Suppressor macrophage treated with lipopolysaccharide for 1 hour (primary cell): ENCODE data around the gene TUBA4A.
A peak's percentile ranks its signal among the peaks of the same experiment; 100 is the strongest.

Experiments used
- DNase-seq, 3 donors: peaks; one replicate each; pipeline ENCODE4 v3.0.0-alpha.2; 2020 to 2022

The TUBA4A gene

DNA sequence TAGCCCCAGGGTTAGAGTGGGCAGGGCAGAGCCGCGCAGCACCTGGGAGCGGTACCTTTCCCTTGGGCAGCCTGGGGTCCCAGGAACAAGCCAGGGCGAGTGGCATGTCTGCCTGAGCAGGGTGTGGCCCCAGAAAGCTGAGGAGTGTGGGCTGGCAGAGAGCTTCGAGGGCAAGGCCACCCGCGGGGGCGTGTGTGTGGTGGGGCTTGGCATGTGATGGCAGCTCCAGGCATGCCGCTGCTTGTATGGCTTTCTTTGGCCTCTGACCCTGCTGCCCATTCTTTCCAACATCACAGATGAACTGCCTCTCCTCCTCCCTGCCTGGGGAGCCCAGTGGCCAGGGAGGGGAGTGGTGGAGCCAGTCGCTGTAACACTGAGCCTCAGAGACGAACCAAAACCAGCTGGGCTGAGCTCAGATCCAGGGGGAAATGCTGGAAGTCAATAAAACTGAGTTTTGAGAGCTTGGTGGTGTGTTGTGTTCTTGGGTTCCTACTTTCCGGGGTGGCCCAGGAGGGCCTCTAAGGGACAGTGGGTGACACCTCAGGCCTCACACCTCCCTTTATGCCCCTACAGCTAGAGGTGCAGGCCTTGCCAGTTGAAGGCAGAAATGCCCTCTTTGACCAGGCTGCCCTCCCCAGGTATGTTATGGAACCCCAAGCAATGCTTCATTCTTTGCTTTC lies 32.9 kb upstream of the TUBA4A start:
- no peak for DNase-seq

GRCh38 chr2:219285894-219286425 lies 32.2 kb upstream of the TUBA4A start:
- DNase-seq, result no peak

GRCh38 chr2:219285373-219285735 lies 31.6 kb upstream of the TUBA4A start:
- no peak for DNase-seq

DNA sequence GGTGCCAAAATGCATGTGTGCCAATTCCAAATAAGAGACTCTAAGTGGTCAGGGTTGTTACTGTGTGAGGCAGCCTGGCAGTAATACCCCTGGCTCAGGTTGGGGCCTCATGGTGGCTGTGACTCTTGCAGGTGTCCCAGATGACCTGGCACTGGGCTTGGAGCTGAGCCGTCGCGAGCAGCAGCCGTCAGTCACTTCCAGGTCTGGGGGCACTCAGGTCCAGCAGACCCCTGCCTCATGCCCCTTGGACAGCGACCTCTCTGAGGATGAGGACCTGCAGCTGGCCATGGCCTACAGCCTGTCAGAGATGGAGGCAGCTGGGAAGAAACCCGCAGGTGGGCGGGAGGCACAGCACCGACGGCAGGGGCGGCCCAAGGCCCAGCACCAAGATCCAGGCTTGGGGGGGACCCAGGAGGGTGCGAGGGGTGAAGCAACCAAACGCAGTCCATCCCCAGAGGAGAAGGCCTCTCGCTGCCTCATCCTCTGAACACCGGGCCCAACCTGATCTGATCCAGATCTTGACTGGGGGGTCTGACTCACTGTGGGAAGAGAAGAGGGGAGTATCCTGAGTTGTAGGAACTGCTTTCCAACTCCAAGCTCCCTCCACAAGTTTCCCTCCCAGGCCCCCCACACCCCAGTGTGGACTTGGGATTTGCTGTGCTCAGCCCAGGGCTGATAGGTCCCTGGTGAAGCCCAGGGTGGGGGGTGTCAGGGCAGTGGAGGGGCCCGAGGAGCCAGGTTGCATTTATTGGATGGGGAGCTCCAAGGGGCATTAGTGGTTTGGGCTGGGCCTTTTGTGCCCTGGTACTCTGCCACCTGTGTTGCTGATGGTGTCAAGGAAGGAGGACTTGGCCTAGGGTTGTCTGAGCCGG lies 31.0 kb upstream of the TUBA4A start:
- DNase-seq, result no peak

GRCh38 chr2:219282943-219283581 lies 29.3 kb upstream of the TUBA4A start:
- no peak for DNase-seq

DNA sequence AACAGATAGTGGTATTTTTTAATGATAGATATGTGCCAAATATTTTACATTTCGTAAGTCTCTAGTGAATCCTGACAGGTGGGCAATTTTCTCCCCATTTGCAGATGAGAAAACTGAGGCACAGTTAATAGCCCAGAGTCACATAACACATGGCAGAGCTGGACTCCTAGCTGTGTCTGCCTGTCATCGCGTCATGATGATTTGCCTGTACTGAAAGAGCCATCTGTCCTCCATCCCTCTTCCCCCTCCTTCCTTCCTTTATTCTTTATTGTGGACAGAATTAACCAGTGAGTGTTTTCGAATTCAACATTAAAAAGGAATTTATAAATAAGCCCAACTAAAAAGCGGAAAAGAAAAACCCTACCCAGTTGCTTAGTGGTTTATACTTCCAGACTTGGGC lies 28.7 kb upstream of the TUBA4A start:
- DNase-seq, result no peak

- no peak for DNase-seq
Observed at GRCh38 chr2:219281588-219281987, 27.9 kb upstream of the TUBA4A start.

- no peak for DNase-seq
Observed at GRCh38 chr2:219280651-219281050, 26.9 kb upstream of the TUBA4A start.

GRCh38 chr2:219279916-219280516 lies 26.3 kb upstream of the TUBA4A start:
- no peak for DNase-seq

GRCh38 chr2:219279151-219279915 lies 25.6 kb upstream of the TUBA4A start, which contains the start of gene DNAJB2:
Gene DNAJB2 (plus strand): TSS chr2:219279366. CDS start chr2:219279834, 468 bp downstream.
- DNase-seq, result peak; percentile 100

GRCh38 chr2:219278655-219279150 lies 25.0 kb upstream of the TUBA4A start:
- DNase-seq, result no peak

- peak; percentile 71 to 77 (median 76) for DNase-seq
Observed at GRCh38 chr2:219277703-219278654, 24.3 kb upstream of the TUBA4A start.

- no peak for DNase-seq
Observed at GRCh38 chr2:219274361-219274921, 20.7 kb upstream of the TUBA4A start.

DNA sequence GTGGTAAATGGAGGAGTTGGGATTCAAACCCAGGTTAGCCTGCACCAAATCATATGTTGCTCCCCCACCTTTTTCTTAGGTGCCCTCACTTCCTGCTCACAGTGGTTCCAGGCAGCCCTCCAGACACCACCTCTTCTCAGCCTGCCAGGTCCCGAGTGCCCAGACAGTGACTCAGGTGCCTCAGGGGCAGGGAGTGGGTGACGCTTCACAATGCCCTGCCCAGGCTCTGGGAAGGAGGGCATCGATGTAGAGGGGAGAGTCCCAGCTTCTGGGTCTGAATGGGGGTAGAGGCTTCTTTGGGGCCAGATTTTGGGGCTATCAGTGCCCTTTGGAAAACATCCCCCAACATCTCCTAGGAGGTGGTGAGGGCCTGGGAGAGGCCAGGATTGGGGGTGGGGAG lies 20.2 kb upstream of the TUBA4A start:
- no peak for DNase-seq

GRCh38 chr2:219272995-219273394 lies 19.3 kb upstream of the TUBA4A start:
- DNase-seq, result peak; percentile 28 to 46 (median 46)

GRCh38 chr2:219272356-219272755 lies 18.6 kb upstream of the TUBA4A start:
- DNase-seq, result peak in 2 of 3 donors; percentile 32 to 44

DNA sequence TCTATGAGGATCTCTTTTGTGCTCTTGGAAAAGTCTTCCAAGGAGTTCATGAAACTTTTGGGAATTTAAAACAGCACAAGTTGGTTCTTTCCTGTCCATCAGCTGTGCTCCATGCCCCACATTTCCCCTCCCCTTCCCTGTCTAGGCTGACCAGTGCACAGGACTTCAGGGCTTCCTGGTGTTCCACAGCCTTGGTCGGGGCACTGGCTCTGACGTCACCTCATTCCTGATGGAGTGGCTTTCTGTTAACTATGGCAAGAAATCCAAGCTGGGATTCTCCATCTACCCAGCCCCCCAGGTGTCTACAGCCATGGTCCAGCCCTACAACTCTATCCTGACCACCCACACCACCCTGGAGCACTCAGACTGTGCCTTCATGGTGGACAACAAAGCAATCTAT lies 17.3 kb upstream of the TUBA4A start:
- no peak for DNase-seq

DNA sequence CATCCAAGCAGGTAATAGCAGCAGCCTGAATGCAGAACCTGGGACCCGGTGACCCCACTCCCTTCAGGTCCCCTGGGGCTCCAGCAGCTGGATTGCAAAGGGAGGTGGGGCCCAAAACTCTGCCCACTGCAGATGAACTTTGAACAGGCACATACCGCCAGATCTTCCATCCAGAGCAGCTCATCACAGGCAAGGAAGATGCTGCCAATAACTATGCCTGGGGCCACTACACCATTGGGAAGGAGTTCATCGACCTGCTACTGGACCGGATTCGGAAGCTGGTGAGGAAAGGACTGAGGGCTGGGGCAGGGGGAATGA lies 16.3 kb upstream of the TUBA4A start:
- DNase-seq, result no peak

- DNase-seq, result no peak
Observed at GRCh38 chr2:219269362-219270054, 15.8 kb upstream of the TUBA4A start.

- no peak for DNase-seq
Observed at GRCh38 chr2:219268294-219268693, 14.6 kb upstream of the TUBA4A start.
